Central memory CD8-positive, alpha-beta T cell (primary cell): Measurements from ENCODE around the gene TAF15.

Source experiments
- ATAC-seq: fragments of 150-1000 bp; cut with Tn5 transposase; replicated peaks from 2 replicates; pipeline ENCODE4 v1.10.0; 2022; ENCODE audit warnings: mild to moderate bottlenecking, moderate FRiP score, moderate number of reproducible peaks; ENCODE audit not compliant: poor library complexity, severe bottlenecking; ENCODE audit errors: extremely low read depth
- DNase-seq, 2 donors: peaks; one replicate each; pipeline ENCODE4 v3.0.0; 2021; ENCODE audit warnings: low spot score in 2 of 2
- H3K27ac Mint-ChIP-seq: one replicate; pipeline ENCODE4 v1.8.0; 2022; ENCODE audit warnings: low read depth, mild to moderate bottlenecking, moderate library complexity, mixed read lengths
- H3K27me3 Mint-ChIP-seq: one replicate; pipeline ENCODE4 v1.8.0; 2022; ENCODE audit warnings: mixed read lengths
- H3K36me3 Mint-ChIP-seq: one replicate; pipeline ENCODE4 v1.8.0; 2022; ENCODE audit warnings: mild to moderate bottlenecking, moderate library complexity, mixed read lengths; ENCODE audit not compliant: insufficient read depth
- H3K4me1 Mint-ChIP-seq: one replicate; pipeline ENCODE4 v1.8.0; 2022; ENCODE audit warnings: mixed read lengths
- H3K4me3 Mint-ChIP-seq: one replicate; pipeline ENCODE4 v1.8.0; 2022; ENCODE audit warnings: mild to moderate bottlenecking, moderate library complexity, mixed read lengths
- H3K9me3 Mint-ChIP-seq: one replicate; pipeline ENCODE4 v1.8.0; 2022; ENCODE audit warnings: mixed read lengths

The TAF15 gene

DNA sequence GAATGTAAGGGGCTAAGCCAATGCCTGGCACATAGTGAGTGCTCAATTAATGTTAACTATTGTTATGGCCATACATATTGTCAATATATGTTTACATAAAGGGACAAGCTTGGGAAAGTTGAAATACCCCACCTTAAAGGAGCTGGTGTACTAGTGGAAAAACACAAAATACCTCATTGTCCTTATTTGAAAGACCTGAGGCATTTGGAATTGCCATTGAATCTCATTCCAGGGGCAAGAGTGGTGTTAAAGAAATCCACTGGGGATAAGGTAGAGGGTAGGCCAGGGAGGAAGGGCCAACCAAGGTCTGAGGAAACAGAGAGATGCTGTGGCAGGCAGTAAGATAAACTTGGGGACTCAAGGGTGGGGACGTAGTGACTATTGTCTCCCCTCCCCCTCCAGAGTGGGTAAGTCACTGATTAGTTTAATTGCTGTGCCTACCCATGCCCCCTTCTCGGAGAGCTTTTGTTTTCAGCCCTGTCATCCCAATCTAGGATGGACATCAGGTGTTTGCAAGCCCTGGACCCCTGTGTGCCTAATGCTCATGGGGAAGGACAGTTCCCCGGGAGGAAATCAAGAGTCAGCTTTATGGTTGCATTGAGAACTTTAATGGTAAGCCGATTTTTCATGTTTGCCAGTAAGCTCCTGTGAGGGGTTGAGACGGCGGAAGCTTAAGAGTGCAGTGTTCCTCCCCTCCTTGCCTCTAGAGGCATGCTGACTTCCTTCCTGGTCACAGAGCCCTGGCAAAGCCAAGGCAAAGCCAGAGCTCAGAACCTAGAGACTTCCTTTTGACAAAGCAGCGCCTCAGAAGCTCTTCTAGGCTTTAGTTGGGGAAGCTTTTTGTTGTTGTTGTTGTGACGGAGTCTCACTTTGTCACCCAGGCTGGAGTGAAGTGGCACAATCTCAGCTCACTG is 61.9 kb downstream of the TAF15 start:
- Mint-ChIP-seq H3K36me3 (peaks cover 62% of the 10 kb centered on the region), H3K4me3 (no peak overlapping the region), H3K27ac (peak overlapping the region; percentile 9)

GRCh38 chr17:35872196-35872980 is 63.1 kb downstream of the TAF15 start:
- DNase-seq (no peak), ATAC-seq (no peak)
- Mint-ChIP-seq H3K9me3 (no peaks in the 10 kb centered on the region), H3K4me1 (peaks cover 60% of the 10 kb centered on the region), H3K27me3 (no peaks in the 10 kb centered on the region), H3K4me3 (peak overlapping the region; percentile 18), H3K27ac (peak overlapping the region; percentile 68), H3K36me3 (peaks cover 68% of the 10 kb centered on the region)

More for the DNA sequence above, 61.9 kb downstream of the TAF15 start:
- Mint-ChIP-seq H3K4me1 (peaks cover 56% of the 10 kb centered on the region), H3K27me3 (no peaks in the 10 kb centered on the region), H3K9me3 (no peaks in the 10 kb centered on the region)
- DNase-seq (no peak), ATAC-seq (no peak)

DNA sequence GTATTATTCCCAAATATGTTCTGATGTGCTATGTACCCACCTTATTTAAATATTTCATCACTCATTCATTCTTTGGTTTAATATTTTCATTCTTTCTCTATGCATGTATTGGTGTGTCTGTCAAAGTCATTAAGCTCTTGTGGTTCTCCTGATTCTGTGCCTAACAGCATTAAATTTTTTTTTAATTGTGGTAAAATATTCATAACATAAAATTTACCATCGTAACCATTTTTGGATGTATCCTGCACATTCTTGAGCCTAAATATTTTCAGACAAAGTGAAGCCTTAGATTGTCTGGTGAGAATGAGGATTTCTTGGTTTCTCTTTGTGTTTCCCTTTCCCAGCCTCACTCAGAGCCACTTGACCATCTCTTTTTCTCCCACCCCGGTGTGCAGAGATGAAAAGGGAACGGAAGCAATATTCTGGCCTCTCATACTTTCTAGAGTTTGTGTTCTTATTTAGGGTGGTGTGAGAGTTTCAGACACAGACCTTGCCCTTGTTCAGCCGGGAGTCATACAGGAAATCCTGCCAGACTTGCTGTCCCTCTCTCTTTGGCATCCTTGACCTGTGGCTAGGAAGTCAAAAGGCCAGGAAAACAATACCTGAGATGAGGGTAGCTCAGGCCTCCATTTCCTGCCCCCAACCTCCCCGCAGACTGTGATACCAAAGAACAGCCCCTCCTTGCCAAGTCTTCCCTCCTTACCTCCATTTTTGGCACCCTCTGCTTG is 66.0 kb downstream of the TAF15 start:
- peak in 1 of 2 donors; percentile 33 for DNase-seq
- Mint-ChIP-seq H3K9me3 (no peaks in the 10 kb centered on the region), H3K36me3 (peaks cover 83% of the 10 kb centered on the region), H3K27me3 (no peaks in the 10 kb centered on the region), H3K4me1 (peaks cover 65% of the 10 kb centered on the region), H3K4me3 (peak overlapping the region; percentile 96), H3K27ac (peak overlapping the region; percentile 94)
- peak; percentile 41 for ATAC-seq

GRCh38 chr17:35875800-35876139 is 66.5 kb downstream of the TAF15 start:
- Mint-ChIP-seq H3K4me1 (peaks cover 69% of the 10 kb centered on the region), H3K4me3 (peak overlapping the region; percentile 96), H3K27ac (peak overlapping the region; percentile 94), H3K27me3 (no peaks in the 10 kb centered on the region), H3K36me3 (peaks cover 87% of the 10 kb centered on the region), H3K9me3 (no peaks in the 10 kb centered on the region)
- ATAC-seq (no peak), DNase-seq (no peak)

GRCh38 chr17:35876534-35876933 is 67.2 kb downstream of the TAF15 start:
- peaks cover 66% of the 10 kb centered on the region for H3K4me1 Mint-ChIP-seq
- H3K9me3 Mint-ChIP-seq: no peaks in the 10 kb centered on the region
- peak overlapping the region; percentile 96 for H3K4me3 Mint-ChIP-seq
- peaks cover 80% of the 10 kb centered on the region for H3K36me3 Mint-ChIP-seq
- DNase-seq (no peak), ATAC-seq (no peak)
- no peaks in the 10 kb centered on the region for H3K27me3 Mint-ChIP-seq
- peak overlapping the region; percentile 94 for H3K27ac Mint-ChIP-seq

DNA sequence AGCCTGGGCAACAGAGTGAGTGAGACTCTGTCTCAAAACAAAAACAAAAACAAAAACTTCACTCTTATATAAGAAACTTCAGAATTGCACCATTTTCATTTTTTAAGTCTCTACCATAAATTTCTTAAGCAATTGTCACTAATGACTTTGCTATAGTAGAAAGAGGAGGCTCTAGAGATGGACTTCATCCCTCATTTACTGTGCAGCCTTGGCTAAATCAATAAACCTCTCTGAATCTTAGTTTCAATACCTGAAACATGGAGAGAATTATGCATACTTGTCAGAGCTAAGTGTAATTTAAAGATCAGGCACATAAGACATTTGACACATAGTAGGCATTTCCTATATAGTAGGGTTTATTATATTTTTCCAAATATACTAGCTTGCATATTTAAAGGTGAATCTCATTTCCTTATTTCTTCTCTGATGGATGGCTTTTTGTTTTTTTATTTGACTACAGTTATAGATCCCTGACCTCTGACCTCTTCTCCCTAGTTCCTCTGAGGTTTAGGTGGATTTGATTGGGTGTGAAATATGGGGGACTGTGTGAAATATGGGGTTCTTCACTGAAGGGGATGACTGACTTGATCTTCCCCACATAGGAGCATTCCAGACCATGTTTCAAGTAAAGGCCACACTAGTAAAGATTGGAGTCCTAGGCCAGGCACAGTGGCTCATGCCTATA is 68.2 kb downstream of the TAF15 start:
- H3K36me3 Mint-ChIP-seq: peaks cover 73% of the 10 kb centered on the region
- no peaks in the 10 kb centered on the region for H3K27me3 Mint-ChIP-seq
- H3K4me3 Mint-ChIP-seq: peak overlapping the region; percentile 96
- peaks cover 61% of the 10 kb centered on the region for H3K4me1 Mint-ChIP-seq
- no peaks in the 10 kb centered on the region for H3K9me3 Mint-ChIP-seq
- DNase-seq (no peak), ATAC-seq (no peak)
- H3K27ac Mint-ChIP-seq: peak overlapping the region; percentile 94

DNA sequence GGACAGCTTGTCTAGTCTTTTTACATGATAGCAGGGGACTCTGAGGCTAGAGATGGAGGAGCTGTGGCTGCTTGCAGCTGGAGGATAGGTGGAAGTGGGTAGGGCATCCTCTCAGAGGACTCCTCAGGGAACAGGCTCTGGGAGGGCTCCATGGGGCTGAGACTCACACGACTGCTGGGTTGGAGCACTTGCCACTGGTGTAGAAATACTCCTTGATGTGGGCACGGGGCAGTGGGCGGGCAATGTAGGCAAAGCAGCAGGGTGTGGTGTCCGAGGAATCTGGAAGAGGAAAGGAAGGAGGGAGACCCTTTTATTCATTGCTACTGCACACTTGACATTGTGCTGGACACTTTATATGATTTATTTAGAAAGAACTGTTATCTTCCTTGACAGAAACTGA is 69.1 kb downstream of the TAF15 start:
- no peak for ATAC-seq
- DNase-seq: no peak
- peak overlapping the region; percentile 94 for H3K27ac Mint-ChIP-seq
- H3K36me3 Mint-ChIP-seq: peaks cover 65% of the 10 kb centered on the region
- H3K4me1 Mint-ChIP-seq: peaks cover 56% of the 10 kb centered on the region
- H3K4me3 Mint-ChIP-seq: peak overlapping the region; percentile 96
- H3K9me3 Mint-ChIP-seq: no peaks in the 10 kb centered on the region
- no peaks in the 10 kb centered on the region for H3K27me3 Mint-ChIP-seq

GRCh38 chr17:35879773-35880654 is 70.7 kb downstream of the TAF15 start, which contains the start of gene CCL5:
Gene CCL5, minus strand, starts transcription at chr17:35880360.
- Mint-ChIP-seq H3K9me3 (no peaks in the 10 kb centered on the region), H3K27ac (peak within 1 kb of the TSS; percentile 94), H3K27me3 (no peaks in the 10 kb centered on the region), H3K4me1 (peaks cover 48% of the 10 kb centered on the region), H3K36me3 (peaks cover 51% of the 10 kb centered on the region), H3K4me3 (peak within 1 kb of the TSS; percentile 96)
- DNase-seq (peak; percentile 51 to 73), ATAC-seq (peak; percentile 84)

DNA sequence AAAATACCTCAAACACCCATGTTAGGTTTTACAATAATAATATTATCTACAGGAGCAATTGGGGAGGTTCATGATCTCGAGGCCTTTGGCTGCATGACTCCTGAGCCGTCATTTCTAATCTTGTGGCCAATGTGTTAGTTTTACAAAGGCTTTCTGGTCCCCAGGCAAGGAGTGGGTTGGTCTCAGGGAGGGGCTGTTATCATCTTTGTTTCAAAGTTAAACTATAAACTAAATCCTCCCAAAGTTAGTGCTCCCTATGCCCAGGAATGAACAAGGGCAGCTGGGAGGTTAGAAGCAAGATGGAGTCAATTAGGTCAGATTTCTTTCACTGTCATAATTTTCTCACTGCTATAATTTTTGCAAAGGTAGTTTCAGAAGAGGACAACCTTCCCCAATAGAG is 80.0 kb downstream of the TAF15 start:
- H3K36me3 Mint-ChIP-seq: peaks cover 8% of the 10 kb centered on the region
- peak overlapping the region; percentile 53 for H3K27ac Mint-ChIP-seq
- no peaks in the 10 kb centered on the region for H3K27me3 Mint-ChIP-seq
- ATAC-seq (peak; percentile 75), DNase-seq (peak in 1 of 2 donors; percentile 50)
- H3K4me1 Mint-ChIP-seq: peaks cover 61% of the 10 kb centered on the region
- H3K4me3 Mint-ChIP-seq: peak overlapping the region; percentile 16
- no peaks in the 10 kb centered on the region for H3K9me3 Mint-ChIP-seq

DNA sequence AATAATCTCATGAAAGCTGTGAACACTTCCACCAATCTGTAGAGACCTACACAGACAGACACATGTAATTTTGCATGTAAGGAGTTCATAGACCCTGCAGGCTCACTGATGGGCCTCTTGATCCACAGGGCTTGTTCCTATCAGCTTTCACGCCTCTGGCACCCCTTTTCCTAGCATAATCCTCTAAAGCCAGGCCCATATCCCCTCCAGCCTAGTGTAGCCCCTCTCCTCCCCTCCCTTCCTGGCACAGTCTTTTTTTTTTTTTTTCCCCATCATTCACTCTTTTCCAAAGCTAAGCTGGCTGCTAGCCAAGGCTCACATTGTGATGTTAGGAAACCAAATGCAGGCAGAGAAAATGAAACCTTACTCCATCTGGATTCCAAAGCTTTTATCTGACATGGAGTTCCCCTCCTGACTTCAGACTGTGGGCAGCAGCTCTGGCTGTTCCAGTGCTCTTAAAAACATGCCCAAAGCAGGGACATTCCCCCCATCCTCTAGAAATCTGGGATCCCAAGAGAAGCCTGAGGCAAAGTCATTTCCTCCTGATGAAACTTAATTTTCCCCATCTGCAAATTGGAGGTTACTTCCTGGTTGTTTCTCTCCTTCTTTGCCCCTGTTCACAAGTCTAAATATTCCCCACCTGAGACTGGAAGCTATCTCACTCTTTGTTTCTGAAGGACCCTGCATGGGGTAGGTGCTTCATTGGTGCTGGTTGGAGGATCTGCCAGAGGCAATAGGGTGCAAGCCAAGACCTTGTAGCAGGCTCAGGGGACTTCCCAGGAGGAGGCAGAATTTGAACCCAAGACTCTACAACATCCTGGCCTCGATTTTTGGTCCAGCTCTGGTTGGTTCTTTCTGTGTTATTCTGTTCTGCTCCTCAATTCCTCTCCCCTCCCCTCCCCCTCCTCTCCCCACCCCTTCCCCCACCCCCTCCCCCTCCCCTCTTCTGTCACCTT is 80.8 kb downstream of the TAF15 start:
- ATAC-seq (peak; percentile 54), DNase-seq (no peak)
- Mint-ChIP-seq H3K27me3 (no peaks in the 10 kb centered on the region), H3K4me1 (peaks cover 65% of the 10 kb centered on the region), H3K9me3 (no peaks in the 10 kb centered on the region), H3K27ac (peak overlapping the region; percentile 53), H3K4me3 (peak overlapping the region; percentile 16), H3K36me3 (peaks cover 8% of the 10 kb centered on the region)
